ENCODE results near the gene SDHA.

DNA sequence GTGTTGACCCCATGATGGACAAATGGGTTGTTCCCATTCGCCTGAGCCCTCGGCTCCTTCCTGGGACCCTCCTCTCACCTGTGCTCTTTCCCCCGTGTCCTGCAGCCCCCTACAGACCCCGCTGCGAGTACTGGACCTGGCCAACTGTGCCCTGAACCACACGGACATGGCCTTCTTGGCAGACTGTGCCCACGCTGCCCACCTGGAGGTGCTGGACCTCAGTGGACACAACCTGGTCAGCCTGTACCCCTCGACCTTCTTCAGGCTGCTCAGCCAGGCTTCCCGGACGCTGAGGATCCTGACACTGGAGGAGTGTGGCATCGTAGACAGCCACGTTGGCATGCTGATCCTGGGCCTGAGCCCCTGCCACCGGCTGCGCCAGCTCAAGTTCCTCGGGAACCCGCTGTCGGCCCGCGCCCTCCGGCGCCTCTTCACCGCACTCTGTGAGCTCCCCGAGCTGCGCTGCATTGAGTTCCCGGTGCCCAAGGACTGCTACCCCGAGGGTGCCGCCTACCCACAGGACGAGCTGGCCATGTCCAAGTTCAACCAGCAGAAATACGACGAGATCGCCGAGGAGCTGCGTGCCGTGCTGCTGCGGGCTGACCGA lies 23.4 kb upstream of the SDHA start:
- no peak for TF ChIP-seq POLR2AphosphoS5 (IDR thresholded peaks at IDR 0.05)
- no peak for TF ChIP-seq CTCF (IDR thresholded peaks at IDR 0.05)
- no peak for TF ChIP-seq POLR2A (IDR thresholded peaks at IDR 0.05)
